NCI-H774 (cell line): ENCODE data around the gene MOSPD2.

Source experiments
- DNase-seq: peaks from one replicate; lab custom pipeline; 2025; lab: John Stamatoyannopoulos, UW

Gene MOSPD2

DNA sequence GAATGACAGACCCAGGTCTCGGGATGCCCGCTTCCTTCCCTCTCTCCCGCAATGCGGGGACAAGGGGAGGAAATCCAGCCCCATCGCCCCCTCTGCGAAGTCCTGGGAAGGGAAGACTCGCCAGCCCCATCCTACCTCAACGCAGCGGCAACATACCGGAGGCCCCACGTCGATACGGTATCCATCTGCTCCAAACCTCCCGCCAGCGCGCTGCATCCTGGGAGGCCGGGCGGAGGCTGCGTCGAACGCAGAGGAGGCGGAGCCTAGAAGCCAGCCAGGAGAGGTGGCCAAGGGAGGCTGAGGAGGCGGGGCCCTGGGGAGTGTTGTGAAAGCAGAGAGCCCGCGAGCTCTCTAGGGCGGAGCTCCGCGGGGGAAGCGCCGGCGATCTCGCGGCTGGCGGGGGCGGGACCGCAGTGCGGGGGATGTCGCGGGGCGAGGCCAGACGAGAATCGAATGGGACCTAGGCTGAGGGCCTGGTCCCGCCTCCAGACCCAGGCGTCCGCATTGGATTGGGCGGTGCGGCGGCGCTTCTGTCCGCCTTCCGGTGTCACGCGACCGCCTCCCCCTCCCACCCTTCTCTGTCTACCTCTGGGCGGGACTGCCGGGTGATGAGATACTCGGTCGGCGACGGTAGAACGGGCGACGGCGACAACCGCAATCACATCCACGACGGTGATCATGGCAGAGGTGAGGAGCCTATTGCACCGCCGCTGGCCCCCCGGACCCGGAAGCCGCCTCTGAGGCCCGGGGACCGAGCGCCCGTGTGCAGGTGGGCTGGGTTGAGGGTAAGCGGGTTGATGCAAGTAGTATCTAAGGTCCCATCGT is at the start of gene MOSPD2, which contains the start of gene FANCB:
TSS of gene MOSPD2 (plus strand) at position 571 of the 825 bp plus-strand sequence. CDS start at position 679, 108 bp downstream.
TSS of gene FANCB (minus strand) at position 219 of the 825 bp plus-strand sequence. CDS start 7,559 bp downstream, outside the sequence.
- peak; percentile 93 for DNase-seq

DNA sequence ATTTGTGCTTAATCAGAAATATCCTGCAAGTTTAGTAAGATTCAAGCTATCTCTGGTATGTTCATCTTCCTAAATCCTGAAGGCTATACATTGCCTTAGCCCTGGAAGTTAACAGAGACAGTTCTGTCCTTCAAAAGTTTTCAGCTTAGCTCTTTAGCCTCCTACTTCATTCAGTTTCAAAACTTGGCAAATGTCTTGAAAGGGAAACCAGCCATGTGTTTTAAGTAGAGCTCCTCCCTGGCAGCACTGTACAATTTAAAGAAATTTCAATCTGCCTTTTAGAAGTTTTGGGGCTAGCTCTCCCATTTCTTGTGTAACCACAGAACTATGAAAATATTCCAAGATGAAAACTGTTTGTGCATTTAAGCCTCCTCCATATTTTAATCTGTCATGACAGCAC is 47.4 kb upstream of the MOSPD2 start:
- DNase-seq = no peak

DNA sequence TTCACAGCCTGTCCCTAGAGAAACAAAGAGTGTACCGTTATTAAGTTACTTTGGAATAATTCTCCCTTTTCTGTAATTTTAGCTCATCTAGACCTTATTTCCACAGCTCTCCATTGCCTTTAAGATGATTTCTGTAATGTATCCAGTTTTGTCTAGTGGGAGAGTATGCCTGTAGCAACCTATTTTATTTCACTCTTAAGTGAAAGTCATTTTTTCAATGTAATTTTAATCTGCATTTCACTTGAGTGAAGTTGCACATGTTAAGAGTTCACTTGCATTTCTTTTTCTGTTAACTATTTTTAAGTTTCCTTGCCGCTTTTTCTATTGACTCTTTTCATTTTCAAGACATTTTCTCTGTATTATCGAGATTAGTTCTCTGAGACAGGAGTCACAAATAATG is 46.9 kb upstream of the MOSPD2 start:
- DNase-seq = no peak

DNA sequence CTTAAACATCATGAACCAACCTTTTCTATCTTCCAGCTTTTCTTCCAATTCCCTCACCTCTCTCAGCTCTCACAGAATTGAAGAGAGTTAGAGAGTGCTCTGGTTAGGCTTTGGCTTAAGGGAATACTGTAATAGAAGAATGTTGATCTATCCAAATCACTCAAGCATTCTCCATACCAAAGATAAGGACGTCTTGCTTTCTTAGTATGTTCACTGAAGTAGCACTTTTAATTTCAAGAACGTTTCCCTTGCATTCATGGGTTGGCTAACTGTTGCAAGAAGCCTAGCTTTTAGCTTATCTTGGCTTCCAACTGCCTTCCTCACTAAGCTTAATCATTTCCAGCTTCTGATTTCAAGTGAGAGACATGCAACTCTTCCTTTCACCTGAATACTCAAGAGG is 43.6 kb upstream of the MOSPD2 start:
- DNase-seq = no peak

DNA sequence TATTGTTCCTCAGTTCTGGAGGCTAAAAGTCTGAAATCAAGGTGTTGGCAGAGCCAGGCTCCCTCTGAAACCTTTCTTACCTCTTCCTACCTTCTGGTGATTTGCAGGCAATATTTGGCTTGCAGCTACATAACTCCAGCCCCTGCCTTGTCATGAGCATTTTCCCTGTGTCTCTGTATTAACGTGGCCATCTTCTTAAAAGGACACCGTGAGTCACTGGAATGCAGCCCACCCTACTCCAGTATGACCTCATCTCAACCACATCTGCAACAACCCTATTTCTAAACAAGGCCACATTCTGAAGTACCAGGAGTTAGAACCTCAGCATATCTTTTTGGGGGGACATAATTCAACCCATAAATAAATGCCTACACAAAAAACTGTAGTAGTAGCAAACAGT is 41.1 kb upstream of the MOSPD2 start:
- DNase-seq = no peak

DNA sequence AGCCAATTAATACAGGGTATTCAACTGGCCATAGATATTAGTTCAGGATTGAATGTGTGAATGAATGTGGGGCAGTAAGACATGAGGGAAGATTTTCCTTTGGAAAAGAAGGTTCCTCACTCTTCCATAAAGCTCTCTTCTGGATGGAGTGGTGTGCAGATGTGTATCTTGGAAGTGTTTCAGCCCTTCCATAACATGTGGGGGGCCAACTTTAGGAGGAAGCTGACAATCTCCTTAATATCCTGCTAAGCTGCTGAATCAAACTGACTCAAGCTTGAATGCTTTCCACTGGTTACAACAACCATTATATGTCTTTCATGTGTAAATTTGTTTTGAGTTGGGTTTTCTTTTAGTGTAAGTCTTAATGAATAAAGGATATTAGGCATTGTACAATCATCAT is 40.6 kb upstream of the MOSPD2 start:
- DNase-seq = no peak

DNA sequence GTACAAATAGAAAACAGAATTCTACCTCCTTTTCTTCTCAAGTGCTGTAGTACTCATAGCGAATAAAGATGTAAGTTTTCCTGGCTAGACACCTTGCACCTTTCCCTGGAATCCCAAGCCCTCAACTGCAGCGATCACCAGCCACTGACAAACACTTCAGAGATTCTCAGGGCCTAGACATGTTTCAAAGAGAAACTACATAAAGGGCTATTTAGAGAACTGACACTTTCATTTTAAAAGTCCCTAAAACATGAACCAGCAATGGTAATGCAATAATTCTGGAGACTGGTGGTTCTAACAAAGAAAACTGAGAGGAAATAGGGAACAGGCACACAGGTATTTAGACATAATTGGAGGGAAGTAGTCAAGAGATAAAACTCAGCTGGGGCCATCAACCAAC is 36.1 kb upstream of the MOSPD2 start:
- DNase-seq = no peak

DNA sequence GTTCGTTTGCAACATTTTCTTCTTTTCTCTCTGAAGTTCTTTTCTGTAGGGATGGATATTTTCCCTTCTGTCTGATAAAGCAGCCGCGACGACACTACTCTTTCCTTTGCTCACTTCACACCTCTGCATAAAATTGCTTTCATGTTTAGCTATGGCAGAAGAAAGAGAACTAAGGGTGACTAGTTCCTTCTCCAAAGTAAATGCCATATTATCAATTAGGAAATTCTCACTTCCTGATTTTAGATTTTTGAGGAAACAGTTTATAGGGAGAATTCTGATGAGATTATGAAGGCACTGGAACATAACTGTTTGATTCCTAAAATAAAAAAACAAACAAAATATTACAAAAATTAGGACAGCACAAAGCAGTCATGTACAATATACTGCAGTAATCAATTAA is 29.6 kb upstream of the MOSPD2 start:
- no peak for DNase-seq

DNA sequence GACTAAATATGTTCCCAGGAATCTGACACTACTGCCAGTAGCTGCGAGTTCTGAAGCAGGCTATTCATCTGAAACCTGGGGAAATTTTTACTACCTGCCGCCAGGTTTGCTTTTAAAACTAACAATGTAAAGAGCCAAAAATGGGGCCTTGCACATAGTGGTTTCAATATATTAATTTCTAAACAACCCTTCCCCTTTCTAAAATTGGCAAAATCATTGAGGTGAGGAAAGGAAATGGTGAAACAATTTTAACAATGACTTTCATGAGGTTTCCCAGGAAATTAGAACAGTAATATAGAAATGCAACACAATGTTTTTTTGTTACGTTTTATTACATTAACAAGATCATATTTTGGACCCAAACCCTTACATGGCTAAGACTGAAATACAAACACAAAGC is 21.7 kb upstream of the MOSPD2 start:
- no peak for DNase-seq

DNA sequence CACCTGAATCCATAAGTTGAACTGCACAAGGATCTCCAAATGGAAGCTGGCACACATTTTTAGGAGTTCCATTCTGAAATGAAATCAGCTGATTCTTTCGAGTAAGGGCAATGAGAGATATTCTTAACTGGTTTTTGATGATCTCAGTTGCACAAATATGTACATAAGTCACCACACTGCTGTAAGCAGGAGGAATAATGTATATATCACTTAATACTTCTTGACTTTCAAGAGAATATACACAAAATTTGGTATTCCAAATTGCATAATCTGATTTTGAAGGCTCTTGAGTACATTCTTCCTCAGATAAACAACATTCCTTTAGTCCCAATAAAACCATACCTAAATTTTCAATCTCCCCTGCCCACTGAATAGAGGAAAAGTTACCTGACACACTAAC is 8.6 kb upstream of the MOSPD2 start:
- no peak for DNase-seq

DNA sequence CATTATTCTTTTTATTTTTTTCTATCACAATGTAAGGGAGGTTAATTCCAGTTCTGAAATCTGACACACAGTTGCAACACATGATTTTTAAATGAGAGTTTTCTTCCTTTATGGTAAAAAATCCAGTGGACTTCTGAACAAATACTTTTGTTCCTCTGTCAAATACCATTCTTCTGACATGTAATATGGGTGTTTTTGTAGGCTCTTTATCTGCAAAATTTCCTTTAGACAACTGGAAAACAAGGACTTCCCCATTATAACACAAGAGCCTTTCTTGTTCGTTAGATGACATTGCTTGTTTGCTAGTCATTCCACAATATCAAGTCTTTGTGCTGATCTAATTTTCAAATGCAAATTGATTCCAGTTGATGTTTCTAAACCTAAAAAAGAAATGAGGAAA is 8.0 kb upstream of the MOSPD2 start:
- no peak for DNase-seq

DNA sequence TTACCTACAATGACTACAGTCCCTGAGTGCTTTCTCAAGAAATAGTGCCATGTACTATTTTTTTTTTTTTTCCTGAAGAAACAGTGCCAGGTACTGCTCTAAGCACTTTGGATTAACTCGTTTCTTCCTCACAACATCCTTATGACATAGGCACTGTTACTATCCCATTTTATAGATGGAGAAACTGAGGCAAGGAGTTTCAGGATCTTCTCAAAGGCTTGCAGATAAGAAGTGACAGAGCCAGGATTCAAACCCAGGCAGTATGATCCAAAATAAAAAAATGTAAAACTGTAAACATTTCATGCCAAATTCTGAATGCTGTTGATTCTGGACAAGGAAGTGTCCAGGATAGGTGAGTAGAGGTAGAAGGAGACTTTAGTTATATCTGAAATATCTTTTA is 1.5 kb upstream of the MOSPD2 start:
- no peak for DNase-seq

DNA sequence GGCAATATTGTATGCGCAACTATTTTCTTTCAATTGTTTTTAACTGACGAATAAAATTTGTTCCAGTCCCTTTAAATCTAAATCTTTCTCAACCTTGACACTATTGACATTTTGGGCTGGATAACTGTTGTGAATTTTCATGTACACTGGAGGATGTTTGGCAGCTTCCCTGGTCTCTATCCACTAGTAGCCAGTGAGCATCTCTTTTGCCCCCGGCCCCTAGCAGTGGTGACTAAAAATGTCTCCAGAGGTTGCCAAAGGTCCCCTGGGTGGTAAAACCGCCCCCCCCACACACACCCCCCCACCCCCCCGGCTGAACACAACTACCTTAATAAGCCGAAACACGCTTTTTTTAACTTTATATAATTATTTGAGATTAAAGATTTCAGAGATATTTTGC is 866 bp upstream of the MOSPD2 start:
- no peak for DNase-seq

DNA sequence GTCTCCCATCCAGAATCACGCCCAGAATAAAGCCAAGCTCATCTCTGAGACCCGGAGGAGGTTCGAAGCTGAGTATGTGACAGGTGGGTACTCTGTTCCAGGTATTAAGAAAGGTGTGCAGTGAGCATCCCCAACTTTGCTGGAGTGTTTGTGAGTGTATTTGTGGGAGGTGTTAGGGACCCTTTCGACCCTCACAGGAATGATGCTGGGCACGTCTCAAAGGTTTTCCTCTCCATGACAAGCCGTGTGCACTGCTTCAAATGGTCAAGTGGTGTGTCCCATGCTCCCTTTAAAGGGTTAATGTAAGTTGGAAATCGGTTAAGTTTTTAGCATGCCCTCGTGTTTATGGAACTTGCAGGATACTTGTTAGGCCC is 442 bp downstream of the MOSPD2 start:
- DNase-seq = no peak

DNA sequence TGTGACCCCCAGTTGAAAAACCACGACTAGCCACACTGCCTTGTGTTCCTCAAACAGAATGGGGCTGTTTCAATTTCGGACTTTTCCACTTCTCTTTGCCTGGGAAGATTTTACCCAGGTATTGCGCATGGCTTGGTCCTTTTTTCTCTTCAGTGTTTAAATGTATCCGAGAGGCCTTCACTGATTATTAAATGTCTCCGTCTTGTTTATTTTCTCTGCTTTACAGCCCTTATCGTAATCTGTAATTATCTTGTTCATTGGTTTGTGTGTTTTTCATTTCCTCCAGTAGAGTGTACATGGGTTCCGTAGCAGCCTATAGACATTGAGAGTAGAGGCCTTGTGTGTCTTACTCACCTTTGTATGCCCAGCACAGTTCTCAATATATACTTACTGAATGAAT is 2.4 kb downstream of the MOSPD2 start:
- no peak for DNase-seq

DNA sequence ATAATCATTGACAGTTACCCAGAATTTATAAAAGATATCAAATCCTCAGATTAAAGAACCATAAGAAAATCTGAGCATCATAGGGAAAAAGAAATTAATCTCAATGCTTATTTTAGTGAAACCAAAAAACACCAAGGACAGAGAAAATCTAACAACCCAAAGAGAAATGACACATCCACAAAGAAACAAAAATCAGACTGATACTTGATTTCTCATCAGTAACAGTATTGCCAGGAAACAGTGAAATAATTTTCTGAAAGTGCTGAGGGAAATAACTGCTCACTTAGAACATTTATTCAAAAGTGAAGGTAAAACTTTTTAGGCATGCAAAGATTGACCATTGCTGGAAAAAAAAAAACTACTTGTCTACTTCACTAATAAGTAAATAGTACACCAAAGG is 10.6 kb downstream of the MOSPD2 start:
- DNase-seq = no peak

DNA sequence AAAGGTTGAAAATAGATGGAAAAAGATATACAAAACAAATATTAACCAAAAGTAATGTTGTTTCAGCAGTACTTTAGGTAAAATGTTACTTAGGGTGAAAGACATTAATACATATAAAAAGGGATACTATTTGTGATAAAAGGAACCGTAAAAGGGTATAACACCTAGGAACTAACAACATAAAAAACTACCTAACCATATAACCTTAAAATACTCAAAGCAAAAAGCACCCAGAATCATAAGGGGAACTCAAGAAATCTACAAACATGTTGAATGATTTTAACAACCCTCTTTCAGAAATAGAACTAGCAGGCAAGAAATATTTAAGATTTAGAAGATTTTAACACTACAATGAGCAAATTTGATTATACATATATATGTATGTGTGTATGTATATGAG is 11.5 kb downstream of the MOSPD2 start:
- DNase-seq = no peak

DNA sequence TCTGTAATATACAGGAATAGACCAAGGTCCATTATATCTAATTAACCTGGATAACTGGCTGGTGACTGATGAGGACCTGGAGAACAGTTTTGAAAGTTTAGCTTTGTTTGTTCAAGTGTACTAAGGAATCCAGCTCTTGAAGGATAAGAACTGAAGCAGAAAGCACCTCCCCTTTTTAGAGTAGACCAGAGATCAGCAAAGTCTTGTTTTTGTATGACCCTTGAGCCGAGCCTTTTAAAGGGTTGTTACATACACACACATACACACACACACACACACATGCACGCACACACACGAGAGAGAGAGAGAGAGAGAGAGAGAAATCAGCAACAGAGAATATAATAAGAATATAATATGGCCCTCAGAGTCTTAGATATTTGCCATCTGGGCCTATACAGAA is 13.0 kb downstream of the MOSPD2 start:
- no peak for DNase-seq

DNA sequence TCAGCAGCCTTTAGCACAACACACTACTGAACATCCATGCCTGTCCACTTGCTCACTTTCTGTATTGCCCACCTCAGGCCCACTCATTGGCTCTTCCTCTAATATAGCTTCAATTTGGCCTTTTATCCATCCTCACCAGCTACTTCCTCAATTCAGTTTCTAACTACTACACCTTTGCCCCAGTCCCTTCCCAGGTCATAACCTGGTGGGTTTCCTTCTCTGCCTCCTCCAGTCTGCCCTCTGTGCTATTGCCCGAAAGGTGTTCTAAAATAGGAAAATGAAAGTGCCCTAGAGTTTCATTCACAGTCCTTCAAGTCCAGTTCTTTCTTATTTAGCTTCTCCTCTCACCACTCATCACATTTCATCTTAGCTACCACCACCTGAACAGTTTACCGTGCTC is 23.1 kb downstream of the MOSPD2 start:
- DNase-seq = no peak

DNA sequence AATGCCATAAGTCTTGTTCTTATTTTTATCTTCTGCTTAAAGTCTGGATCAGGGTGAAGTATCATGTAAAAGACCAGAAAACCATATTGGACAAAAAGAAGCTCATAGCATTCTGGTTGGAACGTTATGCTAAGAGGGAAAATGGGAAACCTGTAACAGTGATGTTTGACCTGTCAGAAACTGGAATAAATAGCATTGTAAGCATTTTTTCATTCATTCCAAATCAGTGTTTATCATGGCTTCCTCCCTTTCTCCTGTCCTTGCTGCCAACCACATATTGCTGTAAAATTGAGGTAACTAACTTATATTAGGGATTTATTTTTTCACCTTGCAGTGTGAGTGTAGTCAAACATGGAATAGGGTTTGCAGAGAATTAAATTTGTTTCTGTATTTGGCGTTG is 23.8 kb downstream of the MOSPD2 start:
- no peak for DNase-seq

DNA sequence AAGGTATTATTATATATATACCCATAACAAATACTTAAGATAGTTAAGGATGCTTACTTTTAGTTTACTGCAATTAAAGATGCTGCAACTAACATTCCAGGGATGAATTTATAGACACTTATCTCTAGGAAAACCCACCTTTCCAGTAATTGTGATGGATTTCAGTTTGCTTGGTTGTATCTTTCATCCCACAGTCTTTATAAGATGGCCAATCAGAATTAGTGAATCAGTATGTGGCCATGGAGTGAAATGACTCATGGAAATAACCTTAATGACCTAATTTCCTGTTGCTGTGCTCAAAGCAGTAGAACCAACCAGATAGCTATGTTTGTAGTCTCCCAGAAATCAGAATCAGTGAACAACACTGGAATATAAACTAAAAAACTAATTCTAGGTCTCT is 26.4 kb downstream of the MOSPD2 start:
- no peak for DNase-seq

DNA sequence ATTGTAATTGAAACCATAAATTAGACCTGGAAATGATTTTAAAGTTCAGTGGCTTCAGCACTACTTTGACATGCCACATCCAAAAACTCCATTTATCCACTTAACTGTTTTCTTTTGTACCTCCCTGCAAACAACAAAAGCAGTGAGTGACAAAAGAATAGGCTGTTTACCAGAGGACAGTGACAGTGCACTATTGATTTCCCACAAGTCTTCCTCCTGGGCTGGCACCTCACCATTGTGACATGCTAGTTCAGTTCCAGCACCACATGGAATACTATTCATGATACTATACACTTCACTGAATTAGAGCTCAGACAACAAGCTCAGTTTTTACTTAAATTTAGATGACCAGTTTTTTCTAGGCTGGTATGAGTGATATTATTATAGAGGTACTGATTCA is 29.3 kb downstream of the MOSPD2 start:
- DNase-seq = no peak

DNA sequence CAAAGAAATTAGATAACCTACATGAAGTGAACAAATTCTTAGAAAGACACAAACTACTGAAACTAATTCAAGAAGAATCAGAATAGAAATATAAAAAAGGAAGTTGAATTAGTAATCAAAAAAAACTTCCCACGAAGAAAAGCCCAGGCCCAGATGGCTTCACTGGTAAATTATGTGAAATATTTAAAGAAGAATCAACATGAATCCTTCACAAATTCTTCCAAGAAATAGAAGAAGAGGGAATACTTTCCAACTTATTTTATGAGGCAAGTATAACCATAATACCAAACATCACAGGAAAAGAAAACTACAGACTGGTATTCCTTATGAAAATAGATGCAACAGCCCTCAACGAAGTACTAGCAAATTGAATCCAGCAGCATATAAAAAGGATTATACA is 30.7 kb downstream of the MOSPD2 start:
- DNase-seq = no peak

DNA sequence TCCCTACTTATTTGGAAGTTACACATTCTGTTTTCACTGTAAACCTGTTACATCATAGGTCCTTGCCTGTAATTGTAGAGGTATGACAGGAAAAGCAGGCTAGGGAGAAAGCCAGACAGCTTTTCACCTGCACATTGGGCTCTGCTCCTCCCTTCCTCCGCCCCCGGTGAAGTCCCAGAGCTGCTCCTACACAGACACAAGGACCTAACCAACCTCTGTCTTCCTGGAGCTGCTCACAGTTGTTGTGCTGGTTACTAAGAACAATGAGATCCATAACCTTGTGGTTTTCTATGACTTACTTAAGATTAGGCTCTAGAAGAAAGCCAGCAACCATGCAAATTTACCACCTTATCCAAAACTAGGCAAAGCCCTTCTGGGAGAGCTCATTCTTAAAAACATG is 40.0 kb downstream of the MOSPD2 start:
- no peak for DNase-seq
